H1 (cell line): ENCODE results near the gene A2ML1.

ENCODE experiments used
- BACH1 ChIP-seq: IDR thresholded peaks from 2 replicates; pipeline ENCODE4 v1.6.1; 2012; ENCODE audit warnings: low read length, improper control_type of control experiment
- EZH2 ChIP-seq: fragments of 200-600 bp; sonication (generic); IDR thresholded peaks from 2 replicates; pipeline ENCODE4 v1.7.1; 2012; ENCODE audit warnings: low read depth, mild to moderate bottlenecking, moderate library complexity, low read length, inconsistent platforms; ENCODE audit not compliant: severe bottlenecking
- MAFK ChIP-seq: IDR thresholded peaks from 2 replicates; pipeline ENCODE4 v1.6.1; 2012; ENCODE audit warnings: low read depth, mild to moderate bottlenecking, improper control_type of control experiment, low read length
- SP2 ChIP-seq: IDR thresholded peaks from 2 replicates; pipeline ENCODE4 v1.6.1; 2012; ENCODE audit warnings: mild to moderate bottlenecking, low read length, inconsistent platforms
- SUZ12 ChIP-seq: fragments of 200-600 bp; sonication (generic); IDR thresholded peaks from 2 replicates; pipeline ENCODE4 v1.6.1; 2012; ENCODE audit warnings: mild to moderate bottlenecking, inconsistent platforms, low read length, moderate library complexity, mixed read lengths

DNA sequence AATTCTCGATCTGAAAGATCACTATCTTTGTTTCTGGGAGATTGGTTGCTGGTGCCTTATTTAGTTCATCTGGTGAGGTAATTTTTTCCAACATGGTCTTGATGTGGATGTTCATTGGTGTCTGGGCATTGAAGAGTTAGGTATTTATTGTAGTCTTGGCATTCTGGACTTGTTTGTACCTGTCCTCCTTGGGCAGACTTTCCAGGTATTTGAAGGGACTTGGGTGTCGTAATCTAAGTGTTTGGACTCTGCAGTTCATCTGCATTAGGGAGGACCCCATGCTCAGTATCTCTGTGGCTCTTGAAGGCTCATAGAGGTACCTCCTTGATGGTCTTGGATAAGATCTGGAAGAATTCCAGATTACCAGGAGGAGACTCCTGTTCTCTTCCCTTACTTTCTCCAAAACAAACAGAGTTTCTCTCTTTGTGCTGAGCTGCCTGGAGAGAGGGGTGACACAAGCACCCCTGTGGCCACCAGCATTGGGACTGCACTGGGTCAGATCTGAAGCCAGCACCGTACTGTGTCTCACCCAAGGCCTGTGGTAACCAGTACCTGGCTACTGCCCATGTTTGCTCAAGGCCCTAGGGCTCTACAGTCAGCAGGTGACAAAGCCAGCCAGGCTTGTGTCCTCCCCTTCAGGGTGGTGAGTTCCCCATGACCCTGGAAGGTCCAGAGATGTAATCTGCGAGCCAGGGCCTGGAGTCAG lies 5.3 kb downstream of the A2ML1 start:
- TF ChIP-seq BACH1 (no peak), SP2 (no peak), EZH2 (no peak), SUZ12 (no peak), MAFK (no peak)
